Measurements from ENCODE around the gene RHOG.
"Not testable (repeated sequence)": the region's sequence is repeated elsewhere in the genome, so short reads cannot be mapped to it uniquely, and the experiment has no call there.

Gene RHOG

GRCh38 chr11:3840870-3841425, at the start of gene RHOG:
Gene RHOG, minus strand, starts transcription at chr11:3840959. Its CDS starts 12,821 bp downstream, at chr11:3828138.
- DNase-seq (ENCODE audit: low spot score): peak; percentile 75

GRCh38 chr11:3890014-3890413, 49.3 kb upstream of the RHOG start:
- no peak for DNase-seq (ENCODE audit: low spot score)

DNA sequence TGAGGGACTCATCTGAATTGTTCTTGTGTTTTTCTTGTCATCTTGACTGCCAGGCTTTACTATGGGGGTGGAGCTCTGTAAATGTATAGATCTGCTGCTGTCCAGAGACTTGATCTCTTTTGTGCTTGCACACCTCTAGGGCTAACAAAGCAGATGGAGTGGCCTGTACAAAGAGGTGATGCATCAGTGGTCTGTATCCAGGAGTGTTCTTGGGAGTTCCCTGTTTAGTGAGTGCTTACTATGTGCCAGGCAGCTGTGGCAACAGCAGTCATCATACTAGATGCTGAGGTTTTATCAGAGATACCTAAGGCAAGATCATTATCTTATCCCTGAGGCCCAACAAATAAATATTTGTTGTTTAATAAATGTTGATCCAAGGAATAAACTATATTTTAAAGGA, 48.1 kb upstream of the RHOG start:
- DNase-seq (ENCODE audit: low spot score): no peak

DNA sequence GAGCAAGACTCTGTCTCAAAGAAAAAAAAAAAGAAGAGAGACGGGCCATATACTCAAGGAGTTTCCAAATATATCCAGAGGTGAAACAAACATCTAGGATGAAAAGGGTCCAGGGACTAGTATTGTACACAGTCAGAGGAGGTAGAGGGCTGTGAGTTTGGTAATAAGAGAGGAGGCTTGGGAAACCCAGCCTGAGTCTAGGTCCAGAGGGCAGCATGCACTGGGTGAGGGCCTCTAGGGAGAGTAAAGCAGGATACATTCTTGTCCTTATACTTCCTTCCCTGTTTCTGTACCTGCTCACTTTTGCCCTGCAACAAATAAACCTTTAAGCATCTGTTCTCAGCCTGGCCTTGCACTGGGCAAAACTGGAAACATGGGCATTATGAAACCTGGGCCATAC, 46.2 kb upstream of the RHOG start:
- no peak for DNase-seq (ENCODE audit: low spot score)

GRCh38 chr11:3885855-3886254, 45.1 kb upstream of the RHOG start:
- DNase-seq (ENCODE audit: low spot score): no peak

DNA sequence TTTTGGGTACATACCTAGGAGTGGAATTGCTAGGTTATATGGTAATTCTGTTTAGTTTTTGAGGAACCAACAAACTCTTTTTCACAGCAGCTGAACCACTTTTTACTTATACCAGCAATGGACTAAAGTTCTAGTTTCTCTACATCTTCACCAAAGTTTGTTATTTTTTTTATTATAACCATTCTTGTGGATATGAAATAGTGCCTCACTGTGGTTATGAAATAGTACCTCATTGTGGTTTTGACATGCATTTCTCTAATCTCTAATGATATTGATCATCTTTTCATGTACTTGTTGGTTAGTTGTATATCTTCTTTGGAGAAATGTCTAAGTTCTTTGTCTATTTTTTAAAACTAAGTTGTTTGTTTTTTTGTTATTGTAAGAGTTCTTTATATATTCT, 41.9 kb upstream of the RHOG start:
- no peak for DNase-seq (ENCODE audit: low spot score)

GRCh38 chr11:3880724-3881123, 40.0 kb upstream of the RHOG start:
- peak; percentile 59 for DNase-seq (ENCODE audit: low spot score)

- no peak for DNase-seq (ENCODE audit: low spot score)
Measured at GRCh38 chr11:3879967-3880542, 39.3 kb upstream of the RHOG start.

DNA sequence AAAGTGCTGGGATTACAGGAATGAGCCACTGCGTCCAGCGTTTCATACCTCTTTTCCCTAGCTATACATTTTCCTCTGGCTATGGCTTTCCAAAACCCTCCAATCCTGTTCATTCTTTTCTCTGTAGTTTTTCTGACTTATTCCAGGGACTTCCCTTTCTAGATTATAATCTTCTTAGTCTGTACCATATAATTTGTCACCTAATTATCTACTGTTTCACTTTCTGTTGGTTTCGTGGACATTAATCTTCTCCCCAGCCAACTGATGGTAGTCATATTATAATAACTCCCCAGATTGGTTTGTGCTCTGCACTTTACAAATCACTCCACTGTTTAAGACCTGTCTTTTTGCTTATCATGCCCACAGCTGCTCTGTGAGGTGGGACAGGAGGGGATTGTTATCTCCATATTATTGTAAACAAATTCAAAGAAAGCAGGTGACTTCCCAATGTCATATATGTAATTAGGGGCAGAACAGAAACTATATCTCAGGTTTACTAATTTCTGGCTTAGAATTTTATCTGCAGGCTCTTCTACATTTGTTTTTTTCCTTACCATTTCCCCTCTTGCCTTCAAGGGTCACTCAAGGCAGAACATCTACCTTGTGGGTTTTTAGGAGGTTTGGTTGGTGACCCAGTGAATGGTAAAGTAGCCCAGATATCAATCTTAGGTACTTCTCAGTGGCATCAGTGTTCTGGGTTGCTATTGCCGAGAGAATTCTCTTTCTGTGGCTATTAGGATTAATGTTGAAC, 38.6 kb upstream of the RHOG start:
- no peak for DNase-seq (ENCODE audit: low spot score)

DNA sequence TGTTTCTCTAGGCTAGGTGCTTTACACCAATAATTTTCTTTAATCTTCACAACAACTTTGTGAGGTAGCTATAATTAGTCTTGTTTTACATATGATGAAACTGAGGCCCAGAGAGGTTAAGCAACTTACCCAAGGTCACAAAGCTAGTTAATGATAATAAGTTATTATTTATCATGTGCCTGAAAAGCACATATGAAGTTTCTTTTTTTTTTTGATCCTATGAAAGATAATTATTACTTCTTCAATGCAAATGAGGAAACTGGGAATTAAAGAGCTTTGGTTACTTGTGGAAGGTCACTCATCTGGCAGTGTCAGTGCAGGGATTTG, 37.5 kb upstream of the RHOG start:
- no peak for DNase-seq (ENCODE audit: low spot score)

GRCh38 chr11:3877364-3878257, 36.9 kb upstream of the RHOG start:
- no peak for DNase-seq (ENCODE audit: low spot score)

DNA sequence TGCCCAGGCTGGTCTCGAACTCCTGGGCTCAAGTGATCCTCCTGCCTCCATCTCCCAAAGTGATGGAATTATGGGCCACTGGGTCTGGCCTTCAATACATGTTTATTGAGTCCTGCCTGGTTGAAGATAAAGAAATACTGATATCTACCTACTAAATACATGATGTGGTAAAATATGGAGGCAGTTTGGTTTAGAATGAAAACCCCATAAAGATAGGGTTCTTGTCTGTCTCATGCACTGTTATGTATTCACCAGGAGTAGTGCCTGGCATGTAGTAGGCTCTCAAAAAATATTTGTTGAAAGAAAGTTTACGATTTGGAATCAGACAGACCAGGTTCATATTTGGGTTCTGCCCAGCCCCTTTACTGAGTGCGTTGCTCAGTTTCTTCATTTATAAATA, 35.9 kb upstream of the RHOG start:
- no peak for DNase-seq (ENCODE audit: low spot score)

DNA sequence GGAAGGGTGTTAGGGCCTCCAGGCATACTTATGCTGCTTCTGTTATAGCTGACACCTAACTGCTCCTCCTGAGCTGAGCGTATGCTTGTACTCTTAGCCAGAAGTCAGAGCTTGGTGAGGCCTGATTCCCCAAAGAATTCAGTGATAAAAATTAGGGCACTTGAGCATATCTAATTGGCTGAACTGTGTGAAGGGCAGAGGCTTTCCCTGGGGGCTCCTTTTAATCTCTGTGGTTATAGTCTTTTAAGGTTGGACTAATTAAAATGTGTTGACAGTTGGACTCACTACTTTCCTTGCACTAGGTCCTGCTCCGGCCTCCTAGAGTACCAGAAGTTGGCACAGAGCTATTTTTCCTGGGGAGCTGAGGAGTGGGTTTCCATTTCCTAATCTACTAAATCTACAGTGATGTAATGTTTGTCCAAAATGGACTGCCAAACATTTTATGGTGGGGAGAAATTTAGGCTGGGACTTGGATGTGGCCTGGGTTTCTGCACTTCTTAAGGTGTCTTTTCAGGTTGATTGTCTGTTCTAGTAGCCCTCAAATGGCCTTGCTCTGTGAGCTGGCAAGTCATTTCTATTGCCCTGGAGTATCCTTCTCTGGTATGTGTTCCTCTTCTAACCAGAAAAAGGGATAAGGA, 33.1 kb upstream of the RHOG start:
- no peak for DNase-seq (ENCODE audit: low spot score)

DNA sequence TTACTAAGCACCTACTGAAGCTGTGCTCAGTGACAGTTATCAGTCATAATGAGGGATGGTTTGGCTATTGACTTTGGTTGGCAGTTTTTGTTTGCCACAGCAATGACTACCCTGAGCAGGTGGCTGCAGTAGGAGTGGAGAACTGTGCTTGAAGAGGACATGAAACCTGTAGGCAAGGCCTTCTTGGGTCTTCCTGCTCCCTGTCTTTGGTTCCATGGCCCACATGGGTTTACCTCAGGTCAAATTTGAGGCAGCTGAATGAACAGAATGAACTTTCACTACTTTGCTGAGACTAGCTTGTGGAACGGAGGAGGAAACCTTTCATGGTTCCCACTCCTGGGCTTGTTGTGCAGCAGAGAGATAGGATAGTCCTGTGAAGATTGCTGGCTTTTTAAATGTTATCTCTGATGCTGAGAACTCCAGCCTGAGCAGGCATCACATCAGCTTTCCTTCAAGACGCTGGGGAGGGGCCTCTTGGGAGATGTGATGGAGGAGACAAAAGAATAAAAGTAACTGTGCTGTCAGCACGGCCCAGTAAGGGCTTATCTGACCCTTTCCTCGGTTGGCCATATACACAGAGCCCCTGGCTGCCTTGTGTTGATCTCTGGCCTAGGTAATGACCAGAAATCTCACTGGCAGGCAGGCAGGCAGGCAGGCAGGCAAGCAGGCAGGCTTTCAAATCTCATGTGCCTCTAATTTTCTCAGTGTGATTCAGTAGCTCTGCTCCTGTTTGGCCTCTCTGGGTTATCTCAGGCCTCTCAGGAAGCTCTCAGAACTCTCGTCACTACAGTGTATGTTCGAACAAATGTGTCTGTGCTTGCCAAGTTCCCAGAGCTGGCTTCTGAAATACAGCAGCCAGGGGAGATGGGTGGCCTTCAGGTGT, 26.7 kb upstream of the RHOG start:
- no peak for DNase-seq (ENCODE audit: low spot score)

DNA sequence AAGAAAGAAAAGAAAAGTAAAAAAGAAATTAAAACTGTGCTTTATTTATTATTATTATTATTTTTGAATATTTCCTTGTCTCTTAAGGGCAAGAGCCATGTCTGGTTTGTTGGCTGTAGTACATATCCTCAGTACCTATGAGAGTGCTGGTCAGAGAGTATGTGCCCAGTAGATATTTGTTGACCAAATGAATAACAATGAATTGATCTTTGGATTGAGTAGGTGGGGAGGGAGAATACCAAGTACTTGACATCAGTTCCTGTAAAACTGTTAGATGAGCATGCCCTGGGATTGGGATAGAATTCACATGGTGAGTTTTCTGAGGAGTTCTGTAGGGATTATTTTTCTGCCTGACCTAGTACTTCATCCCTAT, 26.1 kb upstream of the RHOG start:
- no peak for DNase-seq (ENCODE audit: low spot score)

DNA sequence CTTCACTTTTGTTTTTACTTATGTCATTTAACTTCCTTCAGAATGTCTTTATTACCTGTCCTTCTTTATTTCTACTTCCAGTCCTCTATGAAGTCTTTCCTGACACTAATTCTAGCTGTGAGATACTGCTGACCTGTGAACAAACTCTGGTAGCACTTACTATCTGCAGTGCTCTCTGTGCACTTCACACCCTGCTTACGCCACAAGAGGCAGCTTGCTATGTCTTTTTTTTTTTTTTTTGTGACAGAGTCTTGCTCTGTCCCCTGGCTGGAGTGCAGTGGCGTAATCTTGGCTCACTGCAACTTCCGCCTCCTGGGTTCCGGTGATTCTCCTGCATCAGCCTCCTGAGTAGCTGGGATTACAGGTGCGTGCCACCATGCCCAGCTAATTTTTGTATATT, 25.4 kb upstream of the RHOG start:
- DNase-seq (ENCODE audit: low spot score): peak; percentile 77

GRCh38 chr11:3865388-3866193, 24.8 kb upstream of the RHOG start:
- DNase-seq (ENCODE audit: low spot score): peak; percentile 63

GRCh38 chr11:3861683-3862082, 20.9 kb upstream of the RHOG start:
- no peak for DNase-seq (ENCODE audit: low spot score)

DNA sequence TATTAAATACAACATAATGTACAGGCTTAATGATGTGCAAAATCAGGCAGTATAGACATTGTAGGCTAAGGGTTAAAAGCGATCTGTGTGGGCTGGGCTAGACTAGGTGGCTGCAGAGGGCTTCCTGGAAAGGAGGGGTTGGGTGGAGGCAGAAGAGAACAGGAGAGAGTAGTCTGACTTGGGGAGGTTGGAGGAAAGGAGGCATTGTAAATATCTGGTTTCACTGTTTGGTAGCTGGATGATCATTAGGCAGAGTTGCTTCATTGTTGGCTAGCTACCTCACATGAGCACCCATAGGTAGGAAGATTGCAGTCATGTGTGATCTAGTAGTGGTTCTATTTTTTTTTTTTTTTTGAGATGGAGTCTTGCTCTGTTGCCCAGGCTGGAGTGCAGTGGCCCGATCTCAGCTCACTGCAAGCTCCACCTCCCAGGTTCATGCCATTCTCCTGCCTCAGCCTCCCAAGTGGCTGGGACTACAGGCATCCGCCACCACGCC, 20.2 kb upstream of the RHOG start:
- DNase-seq (ENCODE audit: low spot score): not testable (repeated sequence)

DNA sequence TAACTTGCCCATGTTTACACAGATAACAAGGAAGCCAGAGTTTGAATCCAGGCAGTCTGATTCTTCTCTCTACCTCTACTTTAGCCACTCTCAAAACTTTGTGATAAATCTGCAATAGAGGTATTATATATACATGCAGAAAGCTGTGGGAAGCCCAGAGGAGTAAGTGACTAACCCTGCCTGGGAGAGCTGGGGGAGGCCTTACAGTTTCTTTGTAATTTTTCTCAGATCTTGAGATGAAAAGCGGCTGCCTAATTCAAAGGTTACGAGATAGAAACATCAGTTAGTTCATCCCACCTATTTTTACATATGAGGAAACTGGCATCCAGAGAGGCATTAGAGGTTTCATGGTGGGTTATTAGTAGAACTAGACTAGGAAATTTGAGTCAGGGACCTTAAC, 19.6 kb upstream of the RHOG start:
- DNase-seq (ENCODE audit: low spot score): no peak

Measured in NAMALWA (cell line).